Globus pallidus (tissue), 1 donor: ENCODE measurements around the gene SLC11A1.

Experiments used
- DNase-seq: peaks from one replicate; pipeline ENCODE4 v3.0.0-alpha.2; 2015; ENCODE audit warnings: low spot score

SLC11A1 gene

GRCh38 chr2:218435003-218435982 is 53.2 kb downstream of the SLC11A1 start:
- no peak for DNase-seq

- DNase-seq = no peak
Observed at GRCh38 chr2:218436992-218437391, 54.9 kb downstream of the SLC11A1 start.

GRCh38 chr2:218437969-218438368 is 55.9 kb downstream of the SLC11A1 start:
- no peak for DNase-seq

- no peak for DNase-seq
Observed at GRCh38 chr2:218438596-218438995, 56.5 kb downstream of the SLC11A1 start.

GRCh38 chr2:218444692-218445357 is 62.8 kb downstream of the SLC11A1 start:
- DNase-seq = no peak

- DNase-seq = no peak
Observed at GRCh38 chr2:218445602-218446001, 63.5 kb downstream of the SLC11A1 start.
